Esophagus mucosa (tissue), 1 donor: ENCODE results near the gene CCDC152. TPM values are rescaled to one million over a fixed set of nuclear protein-coding genes. Genes with fewer than 3 reads are reported as not detected.

ENCODE experiments used
- ATAC-seq: fragments of 200-7000 bp; cut with Tn5 transposase; one replicate; pipeline ENCODE4 v1.9.1; 2020
- total RNA-seq: library from RNA; stranded (reverse); gene quantifications from one replicate; pipeline ENCODE4 v1.2.4, GENCODE V29; 2023
- donor health status: DM: yes; HTN: yes; CAD: no.

CCDC152 gene
- total RNA-seq, 1 donor from 2014 or later: not detected

- no peak for ATAC-seq
Measured at GRCh38 chr5:42781584-42781983, 25.0 kb downstream of the CCDC152 start.

DNA sequence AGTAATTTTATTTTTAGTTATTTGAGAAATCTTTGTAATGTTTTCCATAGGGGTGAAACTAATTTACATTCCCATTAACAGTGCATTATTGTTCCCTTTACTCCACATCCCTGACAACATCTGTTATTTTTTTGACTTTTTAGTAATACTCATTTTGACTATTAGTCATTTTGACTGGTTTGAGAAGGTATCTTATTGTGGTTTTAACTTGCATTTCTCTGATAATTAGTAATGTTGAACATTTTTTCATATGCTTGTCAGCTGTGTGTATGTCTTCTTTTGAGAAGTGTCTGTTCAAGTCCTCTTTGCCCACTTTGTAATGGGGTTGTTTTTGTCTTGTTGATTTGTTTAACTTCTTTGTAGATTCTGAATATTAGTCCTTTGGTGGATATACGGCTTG lies 27.5 kb downstream of the CCDC152 start:
- no peak for ATAC-seq

GRCh38 chr5:42785756-42786155 lies 29.1 kb downstream of the CCDC152 start:
- no peak for ATAC-seq

DNA sequence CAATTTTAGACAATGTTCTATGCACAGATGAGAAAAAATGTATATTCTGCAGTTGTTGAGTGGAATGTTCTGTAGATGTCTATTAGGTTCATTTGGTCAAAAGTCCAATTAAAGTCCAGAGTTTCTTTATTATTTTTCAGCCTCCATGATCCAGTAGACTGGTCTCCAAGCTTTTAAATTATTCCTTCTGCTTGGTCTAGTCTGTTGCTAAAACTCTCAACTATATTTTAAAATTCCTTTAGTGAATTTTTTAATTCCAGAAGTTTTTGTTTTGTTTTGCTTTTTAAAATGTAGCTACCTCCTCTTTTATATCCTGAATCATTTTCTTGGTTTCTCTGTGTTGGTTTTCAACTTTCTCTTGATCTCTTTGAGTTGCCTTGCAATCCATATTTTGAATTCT lies 30.5 kb downstream of the CCDC152 start:
- ATAC-seq: no peak

DNA sequence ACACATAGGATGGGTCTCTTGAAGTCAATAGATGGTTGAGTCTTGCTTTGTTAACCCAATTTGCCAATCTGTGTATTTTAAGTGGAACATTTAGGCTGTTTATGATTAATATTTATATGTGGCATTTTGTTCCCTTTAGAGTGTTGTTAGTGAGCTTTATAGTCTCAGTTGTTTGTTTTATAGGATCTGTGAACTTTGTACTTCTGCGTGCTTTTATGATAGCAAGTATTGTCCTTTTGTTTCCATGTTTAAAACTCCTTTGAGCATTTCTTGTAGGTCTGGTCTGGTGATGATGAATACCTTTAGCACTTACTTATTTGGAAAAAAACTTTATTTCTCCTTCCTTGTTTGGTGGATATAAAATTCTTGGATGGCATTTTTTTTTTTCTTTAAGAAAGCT lies 31.2 kb downstream of the CCDC152 start:
- no peak for ATAC-seq

- ATAC-seq: no peak
Measured at GRCh38 chr5:42791151-42791550, 34.5 kb downstream of the CCDC152 start.

GRCh38 chr5:42798284-42799240 lies 41.9 kb downstream of the CCDC152 start:
- no peak for ATAC-seq

DNA sequence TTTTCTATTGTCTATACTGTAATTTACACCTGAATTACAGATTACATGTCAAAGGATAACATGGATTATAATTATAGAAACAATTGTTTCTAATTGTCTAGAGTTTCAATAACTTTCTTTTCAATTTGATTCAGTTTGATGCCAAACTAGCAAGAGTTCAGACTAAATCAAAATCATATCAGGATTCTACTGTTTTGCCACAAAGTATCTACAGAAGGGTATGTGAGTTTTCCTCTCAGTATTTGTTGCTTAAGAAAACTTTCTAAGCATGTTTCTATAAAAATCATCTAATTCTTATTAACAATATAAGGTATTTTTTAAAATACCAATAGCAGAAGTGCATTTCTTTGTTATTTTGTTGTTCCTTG lies 42.6 kb downstream of the CCDC152 start:
- ATAC-seq: no peak

DNA sequence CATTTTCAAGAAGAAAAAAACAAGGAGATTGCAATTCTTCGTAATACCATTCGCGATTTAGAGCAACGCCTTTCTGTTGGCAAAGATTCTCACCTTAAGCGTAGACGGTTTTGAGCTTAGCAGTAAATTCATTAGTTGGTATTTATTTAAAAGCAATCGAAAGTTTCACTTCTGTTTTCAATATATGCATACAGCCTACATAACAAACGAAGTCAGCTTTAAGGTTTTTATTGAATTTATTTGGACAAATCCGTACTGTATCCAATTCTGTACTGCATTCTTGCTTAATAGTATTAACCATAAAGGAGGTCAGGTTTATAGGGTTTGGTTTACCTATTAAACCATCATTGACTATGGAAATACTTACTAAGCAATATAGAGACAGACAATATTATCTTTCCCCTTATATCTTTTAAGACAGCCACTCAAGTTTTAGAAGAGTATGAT lies 43.1 kb downstream of the CCDC152 start:
- ATAC-seq: no peak

DNA sequence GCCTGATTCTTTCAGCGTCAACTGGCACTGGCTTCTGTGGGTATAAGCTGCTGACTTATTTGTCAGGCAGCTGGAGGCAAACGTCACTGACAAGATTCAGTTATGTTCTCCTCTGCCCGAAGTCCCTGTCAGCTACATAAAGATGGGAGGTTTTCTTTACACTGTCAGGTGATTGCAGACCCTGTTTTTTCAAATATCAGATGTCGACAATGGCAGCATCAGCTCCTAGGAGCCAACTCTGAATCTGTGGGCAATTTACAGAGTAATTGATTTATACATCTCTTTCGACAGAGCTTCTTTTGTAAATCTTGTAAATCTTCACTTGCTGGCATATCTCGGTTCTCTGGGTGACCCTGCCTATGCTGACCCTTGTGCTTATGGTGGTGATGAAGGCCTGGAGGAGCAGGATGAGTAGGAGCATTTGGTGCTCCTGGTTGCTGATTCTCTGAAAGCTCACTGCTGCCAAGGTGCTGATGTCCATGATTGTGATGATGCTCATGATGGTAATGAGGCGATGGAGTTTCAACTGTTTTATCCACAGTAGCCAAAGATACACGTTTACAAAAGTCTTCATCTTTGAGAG lies 44.2 kb downstream of the CCDC152 start:
- no peak for ATAC-seq

DNA sequence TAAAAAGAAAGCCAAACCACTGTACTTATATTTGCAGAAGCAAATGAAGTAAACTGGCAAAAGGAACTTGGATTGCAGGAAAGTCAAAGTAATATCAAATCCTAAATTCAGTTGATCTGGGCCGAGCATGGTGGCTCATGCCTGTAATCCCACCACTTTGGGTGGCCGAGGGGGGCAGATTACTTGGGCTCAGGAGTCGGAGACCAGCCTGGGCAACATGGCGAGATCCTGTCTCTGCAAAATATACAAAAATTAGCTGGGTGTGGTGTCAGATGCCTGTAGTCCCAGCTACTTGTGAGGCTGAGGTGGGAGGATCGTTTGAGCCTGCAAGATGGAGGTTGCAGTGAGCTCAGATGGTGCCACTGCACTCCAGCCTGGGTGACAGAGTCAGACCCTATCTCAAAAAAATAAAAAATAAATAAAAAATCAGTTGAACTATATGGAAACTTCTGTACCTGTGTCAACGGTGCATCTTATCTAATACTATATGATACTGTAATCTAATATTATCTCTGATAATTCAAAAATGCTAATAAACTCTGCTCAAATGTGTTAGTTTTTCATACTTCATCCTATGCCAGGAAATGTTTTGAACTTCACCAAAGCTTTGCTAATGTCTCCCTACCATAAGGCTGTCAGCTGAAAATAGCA lies 45.0 kb downstream of the CCDC152 start:
- no peak for ATAC-seq

- no peak for ATAC-seq
Measured at GRCh38 chr5:42804717-42805339, 48.2 kb downstream of the CCDC152 start.

- no peak for ATAC-seq
Measured at GRCh38 chr5:42806004-42806700, 49.5 kb downstream of the CCDC152 start.

- ATAC-seq: no peak
Measured at GRCh38 chr5:42806701-42807262, 50.2 kb downstream of the CCDC152 start.

- no peak for ATAC-seq
Measured at GRCh38 chr5:42807722-42808447, 51.3 kb downstream of the CCDC152 start.

- no peak for ATAC-seq
Measured at GRCh38 chr5:42808888-42809611, 52.4 kb downstream of the CCDC152 start.

DNA sequence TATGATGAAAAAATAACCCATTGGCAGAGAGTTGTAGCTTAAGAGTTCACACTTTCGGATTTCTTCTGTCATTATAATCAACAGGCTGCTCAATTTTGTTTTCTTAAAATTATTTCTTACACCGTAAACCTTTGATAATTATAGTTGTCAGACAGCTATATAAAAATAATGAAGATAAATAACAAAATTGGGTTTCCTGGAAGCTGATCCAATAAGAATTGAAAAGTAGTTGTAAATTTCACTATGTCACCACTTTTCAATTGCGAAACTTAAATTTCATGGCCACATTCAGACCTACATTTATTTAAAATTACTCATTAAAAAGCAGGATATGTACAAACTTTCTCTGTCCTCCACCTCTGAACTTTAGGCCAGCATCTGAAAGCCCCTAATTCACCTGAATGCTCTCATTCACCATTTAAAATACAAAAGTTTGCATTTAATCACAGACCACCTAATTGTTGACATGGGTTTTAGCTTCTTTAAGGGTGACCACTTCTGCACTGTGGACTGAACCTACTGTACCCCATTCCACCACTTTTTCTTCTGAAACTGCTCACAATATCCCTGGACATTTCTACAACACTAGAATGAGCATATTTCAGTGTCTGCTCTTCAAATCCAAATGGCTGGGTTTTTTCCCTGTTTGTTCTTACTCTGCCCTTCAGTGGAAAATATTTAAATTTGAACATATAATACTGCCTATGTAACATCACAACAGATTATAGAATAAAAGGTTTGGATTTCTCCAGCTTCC lies 54.4 kb downstream of the CCDC152 start:
- no peak for ATAC-seq

GRCh38 chr5:42811591-42812446 lies 55.2 kb downstream of the CCDC152 start, which contains the start of gene SELENOP:
Gene SELENOP (minus strand): TSS chr5:42811892. CDS start chr5:42808353, 3,539 bp downstream.
- ATAC-seq: peak; percentile 88

- ATAC-seq: no peak
Measured at GRCh38 chr5:42812620-42813019, 56.0 kb downstream of the CCDC152 start.
